Uterus (tissue), 2 donors: ENCODE data around the gene ADRA2C.
A peak's percentile ranks its signal among the peaks of the same experiment; 100 is the strongest.

Experiments used
- POLR2A ChIP-seq, 2 donors: fragments of 450-650 bp; IDR thresholded peaks; one replicate each; pipeline ENCODE4 v1.6.1; 2016; ENCODE audit warnings: antibody characterized with exemption in 2 of 2, mild to moderate bottlenecking in 1 of 2, moderate library complexity in 1 of 2
- TF ChIP-seq, protein P1 (sequence below), 4 experiments: fragments of 200-600 bp in 2 of 4; fragments of 450-650 bp in 2 of 4; sonication (generic) in 2 of 4; IDR thresholded peaks; one replicate each; pipeline ENCODE4 v1.5.1; 2016 to 2019; ENCODE audit warnings: antibody characterized with exemption in 4 of 4, mild to moderate bottlenecking in 2 of 4, moderate library complexity in 1 of 4

- TF ChIP-seq, protein P1, sequence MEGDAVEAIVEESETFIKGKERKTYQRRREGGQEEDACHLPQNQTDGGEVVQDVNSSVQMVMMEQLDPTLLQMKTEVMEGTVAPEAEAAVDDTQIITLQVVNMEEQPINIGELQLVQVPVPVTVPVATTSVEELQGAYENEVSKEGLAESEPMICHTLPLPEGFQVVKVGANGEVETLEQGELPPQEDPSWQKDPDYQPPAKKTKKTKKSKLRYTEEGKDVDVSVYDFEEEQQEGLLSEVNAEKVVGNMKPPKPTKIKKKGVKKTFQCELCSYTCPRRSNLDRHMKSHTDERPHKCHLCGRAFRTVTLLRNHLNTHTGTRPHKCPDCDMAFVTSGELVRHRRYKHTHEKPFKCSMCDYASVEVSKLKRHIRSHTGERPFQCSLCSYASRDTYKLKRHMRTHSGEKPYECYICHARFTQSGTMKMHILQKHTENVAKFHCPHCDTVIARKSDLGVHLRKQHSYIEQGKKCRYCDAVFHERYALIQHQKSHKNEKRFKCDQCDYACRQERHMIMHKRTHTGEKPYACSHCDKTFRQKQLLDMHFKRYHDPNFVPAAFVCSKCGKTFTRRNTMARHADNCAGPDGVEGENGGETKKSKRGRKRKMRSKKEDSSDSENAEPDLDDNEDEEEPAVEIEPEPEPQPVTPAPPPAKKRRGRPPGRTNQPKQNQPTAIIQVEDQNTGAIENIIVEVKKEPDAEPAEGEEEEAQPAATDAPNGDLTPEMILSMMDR (IDR thresholded peaks at IDR 0.05) = peak in 1 of 4 experiments; percentile 40
- no peak for TF ChIP-seq POLR2A (IDR thresholded peaks at IDR 0.05)
Measured at GRCh38 chr4:3725936-3726870, 40.0 kb upstream of the ADRA2C start.
